K562 (cell line): ENCODE results near the gene PILRA. TPM values are rescaled to one million over a fixed set of nuclear protein-coding genes. Genes with fewer than 3 reads are reported as not detected.
A peak's percentile ranks its signal among the peaks of the same experiment; 100 is the strongest.

Experiments
- BACH1 ChIP-seq: fragments of 200-800 bp; sonication (Bioruptor generic); IDR thresholded peaks from 2 replicates; pipeline ENCODE4 v1.6.1; 2016; ENCODE audit warnings: missing genetic modification characterization, missing compliant biosample characterization
- BCL6 ChIP-seq: fragments of 250-450 bp; sonication (Bioruptor Pico); IDR thresholded peaks from 2 replicates; pipeline ENCODE4 v1.4.0; 2020
- CHD4 ChIP-seq: fragments of 200-600 bp; sonication (generic); IDR thresholded peaks from 3 replicates; pipeline ENCODE4 v1.6.1; 2012; ENCODE audit warnings: low read depth, mild to moderate bottlenecking, mixed read lengths, low read length, inconsistent platforms; ENCODE audit not compliant: insufficient read depth, insufficient replicate concordance, poor library complexity, severe bottlenecking
- DNMT1 ChIP-seq: fragments of 450-650 bp; IDR thresholded peaks from 2 replicates; pipeline ENCODE4 v1.6.1; 2016; ENCODE audit warnings: antibody characterized with exemption, mild to moderate bottlenecking
- GTF2B ChIP-seq: IDR thresholded peaks from 2 replicates; pipeline ENCODE4 v1.6.1; 2011; ENCODE audit not compliant: insufficient read length; ENCODE audit errors: extremely low read depth
- HDAC3 ChIP-seq: fragments of 450-650 bp; IDR thresholded peaks from 2 replicates; pipeline ENCODE4 v1.6.1; 2018; ENCODE audit warnings: borderline replicate concordance, mild to moderate bottlenecking, moderate library complexity; ENCODE audit not compliant: partially characterized antibody
- HEY1 ChIP-seq: fragments of 250-450 bp; sonication (Bioruptor Pico); IDR thresholded peaks from 2 replicates; pipeline ENCODE4 v1.5.0; 2020; ENCODE audit warnings: mild to moderate bottlenecking, moderate library complexity, borderline replicate concordance
- HLTF ChIP-seq: fragments of 450-650 bp; IDR thresholded peaks from 2 replicates; pipeline ENCODE4 v1.6.1; 2016
- MLLT1 ChIP-seq, 2 experiments: fragments of 450-650 bp; IDR thresholded peaks; 2 replicates each; pipeline ENCODE4 v1.6.1; 2016
- MTF1 ChIP-seq: fragments of 250-450 bp; sonication (Bioruptor Pico); IDR thresholded peaks from 2 replicates; pipeline ENCODE4 v1.9.0; 2021; ENCODE audit warnings: moderate library complexity, mild to moderate bottlenecking, inconsistent platforms, borderline replicate concordance
- NUFIP1 ChIP-seq: fragments of 450-650 bp; IDR thresholded peaks from 2 replicates; pipeline ENCODE4 v1.6.1; 2018; ENCODE audit not compliant: partially characterized antibody
- SIX5 ChIP-seq, 2 experiments: IDR thresholded peaks; 2 replicates each; pipeline ENCODE4 v1.6.1; 2011; ENCODE audit warnings: low read length in 2 of 2, borderline replicate concordance in 1 of 2, low read depth in 1 of 2, mild to moderate bottlenecking in 1 of 2, moderate library complexity in 1 of 2; ENCODE audit not compliant: insufficient read depth in 1 of 2
- SMARCB1 ChIP-seq: IDR thresholded peaks from 2 replicates; pipeline ENCODE4 v1.6.1; 2011; ENCODE audit warnings: improper control_type of control experiment, low read depth; ENCODE audit not compliant: insufficient read length
- SMC3 ChIP-seq: conservative IDR thresholded peaks from 2 replicates; pipeline ENCODE4 v1.6.1; 2011; ENCODE audit warnings: low read depth, low read length, improper control_type of control experiment; ENCODE audit not compliant: insufficient read depth
- XRCC4 ChIP-seq: IDR thresholded peaks from one replicate; pipeline ENCODE4 v1.6.1; 2011; ENCODE audit not compliant: insufficient read depth, insufficient read length; ENCODE audit errors: extremely low read depth
- ZKSCAN3 ChIP-seq: fragments of 250-450 bp; sonication (Bioruptor Pico); IDR thresholded peaks from 2 replicates; pipeline ENCODE4 v1.4.0; 2020
- ZNF121 ChIP-seq: sonication (generic); formaldehyde crosslinking; conservative IDR thresholded peaks from 2 replicates; pipeline ENCODE4 v1.8.0; 2022; ENCODE audit warnings: missing genetic modification reagents
- ZNF316 ChIP-seq: fragments of 450-650 bp; IDR thresholded peaks from 2 replicates; pipeline ENCODE4 v1.6.1; 2016
- ZNF740 ChIP-seq, 3 experiments: fragments of 200-800 bp in 1 of 3; sonication (Bioruptor generic) in 1 of 3; sonication (generic) in 1 of 3; formaldehyde crosslinking in 1 of 3; IDR thresholded peaks; 2 replicates each; pipeline versions ENCODE4 v1.6.1 to v1.8.0; 2016 to 2022; ENCODE audit warnings: mild to moderate bottlenecking in 2 of 3, missing compliant biosample characterization in 2 of 3, missing genetic modification characterization in 2 of 3, missing genetic modification reagents in 1 of 3
- ZNF766 ChIP-seq: fragments of 200-800 bp; sonication (Bioruptor generic); conservative IDR thresholded peaks from 2 replicates; pipeline ENCODE4 v1.6.1; 2016; ENCODE audit warnings: missing genetic modification characterization, missing compliant biosample characterization
- polyA plus RNA-seq, 8 experiments: library from polyadenylated mRNA; depleted of rRNA in 4 of 8; stranded (reverse) in 5 of 8; unstranded in 3 of 8; fragments of >200 nt; fragmentation: Nextera tagmentation in 2 of 8; fragmentation: Illumina TruSeq in 1 of 8; extraction: Ambion mirVana in 2 of 8; extraction: Trizol in 1 of 8; gene quantifications; 2 replicates each; pipeline versions ENCODE4 v1.2.1 to v1.2.3, GENCODE V29; 2011 to 2014; ENCODE audit warnings: inconsistent platforms in 1 of 8, missing spikeins in 1 of 8
- total RNA-seq, 7 experiments: library from RNA; depleted of rRNA in 6 of 7; stranded (reverse); fragments of >200 nt in 6 of 7; fragmentation: Illumina TruSeq in 2 of 7; extraction: Trizol in 2 of 7; gene quantifications; 2 replicates each; pipeline versions ENCODE4 v1.2.1 to v1.2.3, GENCODE V29; 2011 to 2021; ENCODE audit warnings: low replicate concordance in 1 of 7

Gene PILRA
- total and polyA plus RNA-seq, 9 of the 15 experiments (the other 6 are each of a cell fraction or from before 2014, with no cell fraction given) = 0.13 to 1.8 (median 0.62) TPM

- TF ChIP-seq MTF1 = no peak
- no peak for TF ChIP-seq XRCC4
- peak; percentile 90 for TF ChIP-seq BACH1 (tag)
- peak; percentile 88 for TF ChIP-seq ZNF766
- no peak for TF ChIP-seq GTF2B
- TF ChIP-seq HDAC3 = peak; percentile 70
- no peak for TF ChIP-seq SIX5 (IDR thresholded peaks at IDR 0.05; ENCODE audit: borderline replicate concordance in 1 of 2, insufficient read depth in 1 of 2, low read depth in 1 of 2, low read length in 2 of 2)
- no peak for TF ChIP-seq DNMT1
- TF ChIP-seq HEY1 (CRISPR knock-in tag) = no peak
- TF ChIP-seq NUFIP1 = peak; percentile 83
- no peak for TF ChIP-seq ZNF121
- TF ChIP-seq SMC3 = 0 out of 2 replicates have a peak, but pooled peaks have one; percentile 7
- peak; percentile 88 for TF ChIP-seq ZNF316
- peak; percentile 55 for TF ChIP-seq CHD4
- peak; percentile 12; the same call in 1 of the 2 replicates for TF ChIP-seq HLTF
- TF ChIP-seq SMARCB1 = no peak
- no peak for TF ChIP-seq ZNF740 (CRISPR knock-in tag; IDR thresholded peaks at IDR 0.05)
- peak in 1 of 2 experiments; percentile 63; a peak in 1 of 4 replicates for TF ChIP-seq ZNF740 (tag; IDR thresholded peaks at IDR 0.05)
- 0 out of 4 replicates have a peak, but pooled peaks of 1 of the 2 experiments have one; percentile 25 for TF ChIP-seq MLLT1 (IDR thresholded peaks at IDR 0.05)
- TF ChIP-seq ZKSCAN3 (CRISPR knock-in tag) = no peak
- no peak for TF ChIP-seq BCL6 (CRISPR knock-in tag)
Measured at GRCh38 chr7:100444311-100445278, 71.3 kb downstream of the PILRA start (continued).
